HEK293T (cell line): Measurements from ENCODE around the gene FAM163B.
"Not testable (repeated sequence)": the region's sequence is repeated elsewhere in the genome, so short reads cannot be mapped to it uniquely, and the experiment has no call there.

Source experiments
- CTCF ChIA-PET: fragments of 350-600 bp; formaldehyde crosslinking; extraction: SDS; loops from one replicate; lab custom pipeline; 2021; ENCODE audit warnings: antibody characterized with exemption, inconsistent platforms; lab: Yijun Ruan, JAX
- POLR2A ChIA-PET: fragments of 350-600 bp; formaldehyde crosslinking; extraction: SDS; loops from one replicate; lab custom pipeline; 2020; ENCODE audit warnings: antibody characterized with exemption, inconsistent platforms; lab: Yijun Ruan, JAX
- DNase-seq: peaks from one replicate; pipeline ENCODE4 v3.0.0; 2012; ENCODE audit warnings: mixed read lengths; ENCODE audit errors: extremely low spot score
- ARNT ChIP-seq: fragments of 450-650 bp; IDR thresholded peaks from 2 replicates; pipeline ENCODE4 v1.6.1; 2017; ENCODE audit warnings: mild to moderate bottlenecking
- BHLHE40 ChIP-seq: fragments of 450-650 bp; IDR thresholded peaks from 2 replicates; pipeline ENCODE4 v1.6.1; 2016; ENCODE audit warnings: mild to moderate bottlenecking, moderate library complexity, borderline replicate concordance
- CTBP1 ChIP-seq: fragments of 450-650 bp; IDR thresholded peaks from 2 replicates; pipeline ENCODE4 v1.6.1; 2016; ENCODE audit warnings: borderline replicate concordance
- ELF4 ChIP-seq: fragments of 450-650 bp; IDR thresholded peaks from 2 replicates; pipeline ENCODE4 v1.6.1; 2017; ENCODE audit warnings: antibody characterized with exemption
- FOXA1 ChIP-seq: fragments of 450-650 bp; IDR thresholded peaks from 2 replicates; pipeline ENCODE4 v1.6.1; 2016; ENCODE audit warnings: mild to moderate bottlenecking
- FOXK2 ChIP-seq: fragments of 450-650 bp; IDR thresholded peaks from 2 replicates; pipeline ENCODE4 v1.6.1; 2016; ENCODE audit warnings: mild to moderate bottlenecking
- FOXM1 ChIP-seq: fragments of 450-650 bp; IDR thresholded peaks from 2 replicates; pipeline ENCODE4 v1.6.1; 2017; ENCODE audit warnings: mild to moderate bottlenecking, borderline replicate concordance
- HDGF ChIP-seq: fragments of 450-650 bp; IDR thresholded peaks from 2 replicates; pipeline ENCODE4 v1.6.1; 2017; ENCODE audit warnings: antibody characterized with exemption, borderline replicate concordance
- L3MBTL2 ChIP-seq: fragments of 450-650 bp; conservative IDR thresholded peaks from 2 replicates; pipeline ENCODE4 v1.6.1; 2016; ENCODE audit warnings: mild to moderate bottlenecking
- LEF1 ChIP-seq: fragments of 450-650 bp; IDR thresholded peaks from 2 replicates; pipeline ENCODE4 v1.6.1; 2017; ENCODE audit warnings: mild to moderate bottlenecking, borderline replicate concordance
- NFRKB ChIP-seq: fragments of 450-650 bp; IDR thresholded peaks from 2 replicates; pipeline ENCODE4 v1.6.1; 2016; ENCODE audit warnings: mild to moderate bottlenecking, moderate library complexity
- PKNOX1 ChIP-seq: fragments of 450-650 bp; IDR thresholded peaks from 2 replicates; pipeline ENCODE4 v1.6.1; 2016
- SP1 ChIP-seq: fragments of 450-650 bp; IDR thresholded peaks from 2 replicates; pipeline ENCODE4 v1.6.1; 2017
- SUZ12 ChIP-seq: fragments of 450-650 bp; IDR thresholded peaks from 2 replicates; pipeline ENCODE4 v1.6.1; 2016; ENCODE audit warnings: mild to moderate bottlenecking
- TARDBP ChIP-seq: fragments of 450-650 bp; IDR thresholded peaks from 2 replicates; pipeline ENCODE4 v1.6.1; 2016
- ZNF384 ChIP-seq: fragments of 450-650 bp; IDR thresholded peaks from 2 replicates; pipeline ENCODE4 v1.6.1; 2016

The FAM163B gene

GRCh38 chr9:133628766-133629165, 19.6 kb upstream of the FAM163B start:
- ChIA-PET POLR2A (no interaction called here), CTCF (no interaction called here)
- TF ChIP-seq L3MBTL2 (no peak), FOXK2 (no peak), NFRKB (no peak), SUZ12 (no peak), CTBP1 (no peak), TARDBP (no peak)
- no peak for DNase-seq

- ChIA-PET CTCF (no interaction called here), POLR2A (no interaction called here)
- DNase-seq, result no peak
- TF ChIP-seq BHLHE40, result no peak
- TF ChIP-seq CTBP1, result no peak
- no peak for TF ChIP-seq LEF1
- TF ChIP-seq FOXM1, result no peak
- no peak for TF ChIP-seq PKNOX1
- no peak for TF ChIP-seq HDGF
- TF ChIP-seq TARDBP, result no peak
- TF ChIP-seq ZNF384, result no peak
- TF ChIP-seq SUZ12, result no peak
- TF ChIP-seq FOXA1, result no peak
- TF ChIP-seq NFRKB, result no peak
- TF ChIP-seq SP1, result no peak
- no peak for TF ChIP-seq ELF4
- no peak for TF ChIP-seq L3MBTL2
- no peak for TF ChIP-seq FOXK2
- TF ChIP-seq ARNT, result no peak
Measured at GRCh38 chr9:133627341-133627740, 18.2 kb upstream of the FAM163B start.

GRCh38 chr9:133626008-133626407, 16.8 kb upstream of the FAM163B start:
- DNase-seq, POLR2A ChIA-PET, CTCF ChIA-PET: not testable (repeated sequence)

GRCh38 chr9:133622555-133622954, 13.4 kb upstream of the FAM163B start:
- POLR2A ChIA-PET, result no interaction called here
- CTCF ChIA-PET, result no interaction called here
- no peak for TF ChIP-seq NFRKB
- TF ChIP-seq FOXM1, result no peak
- TF ChIP-seq CTBP1, result no peak
- TF ChIP-seq L3MBTL2, result no peak
- TF ChIP-seq FOXA1, result no peak
- no peak for TF ChIP-seq ELF4
- TF ChIP-seq ZNF384, result no peak
- TF ChIP-seq SP1, result no peak
- no peak for TF ChIP-seq LEF1
- TF ChIP-seq PKNOX1, result no peak
- no peak for TF ChIP-seq TARDBP
- no peak for TF ChIP-seq FOXK2
- no peak for TF ChIP-seq ARNT
- no peak for TF ChIP-seq SUZ12
- TF ChIP-seq BHLHE40, result no peak
- DNase-seq, result no peak

GRCh38 chr9:133621725-133622267, 12.6 kb upstream of the FAM163B start:
- POLR2A ChIA-PET, result no interaction called here
- CTCF ChIA-PET, result no interaction called here
- no peak for DNase-seq
- TF ChIP-seq SUZ12 (no peak), TARDBP (no peak), ZNF384 (no peak), HDGF (no peak), ARNT (no peak), ELF4 (no peak)

GRCh38 chr9:133619791-133620190, 10.6 kb upstream of the FAM163B start:
- ChIA-PET CTCF (no interaction called here), POLR2A (no interaction called here)
- no peak for TF ChIP-seq BHLHE40
- TF ChIP-seq PKNOX1, result no peak
- no peak for TF ChIP-seq NFRKB
- TF ChIP-seq TARDBP, result no peak
- TF ChIP-seq LEF1, result no peak
- TF ChIP-seq FOXA1, result no peak
- no peak for TF ChIP-seq ELF4
- no peak for TF ChIP-seq FOXM1
- TF ChIP-seq L3MBTL2, result no peak
- no peak for TF ChIP-seq CTBP1
- no peak for DNase-seq

GRCh38 chr9:133618726-133619125, 9.5 kb upstream of the FAM163B start:
- DNase-seq, result no peak
- TF ChIP-seq LEF1 (no peak), SUZ12 (no peak), ELF4 (no peak), L3MBTL2 (no peak), PKNOX1 (no peak), FOXA1 (no peak), ARNT (no peak), FOXM1 (no peak), BHLHE40 (no peak), NFRKB (no peak)
- ChIA-PET CTCF (no interaction called here), POLR2A (no interaction called here)
